Measurements from ENCODE around the gene AFTPH.

The AFTPH gene

DNA sequence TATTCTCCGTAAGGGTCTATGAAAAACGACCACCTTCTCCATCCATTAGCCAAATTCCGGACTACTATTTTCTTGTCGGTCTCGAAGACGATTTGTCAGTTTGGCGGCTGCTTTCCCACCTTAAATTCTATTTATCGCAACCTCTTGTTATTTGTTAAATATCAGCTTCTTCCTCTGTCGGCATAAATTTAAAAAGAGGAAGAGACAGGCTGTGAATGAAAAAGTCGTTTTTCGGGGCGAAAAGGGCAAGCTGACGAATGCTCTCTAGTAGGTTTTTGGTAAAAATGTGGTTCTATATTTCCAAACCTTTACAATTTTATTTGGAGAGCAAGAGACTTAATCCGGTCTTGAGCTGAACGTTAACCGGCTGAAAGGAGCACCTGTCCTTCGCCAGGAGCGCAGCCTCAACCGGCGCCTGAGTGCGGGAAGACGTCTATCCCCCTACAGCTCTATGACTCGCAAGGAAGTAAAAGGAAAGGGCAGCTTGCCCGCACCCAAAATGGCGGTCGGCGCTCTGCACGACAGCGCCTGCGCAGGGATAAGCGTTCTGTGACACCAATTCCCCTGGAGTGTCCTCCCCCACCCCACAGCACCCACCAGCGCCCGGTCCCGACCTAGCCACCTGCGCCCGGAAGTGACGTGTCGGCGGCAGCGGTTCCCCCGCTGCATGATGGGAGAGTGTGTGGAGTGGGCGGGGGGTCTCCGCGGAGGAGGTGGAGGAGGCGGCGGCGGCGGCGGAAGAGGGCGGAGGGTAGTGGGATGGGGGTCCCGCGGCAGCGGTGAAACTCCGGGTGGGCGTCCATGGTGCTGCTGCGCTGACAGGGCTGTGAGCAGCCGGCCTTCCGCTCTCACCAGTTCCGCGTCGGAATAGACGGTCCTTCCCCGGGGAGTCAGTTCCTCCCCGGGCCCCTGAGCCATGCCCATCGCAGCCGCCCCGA is at the start of gene AFTPH:
AFTPH (plus strand) TSS at position 663 of the 938 bp plus-strand sequence. CDS start 27,147 bp downstream, outside the sequence.
- DNase-seq = peak; percentile 87 to 100 (median 98)

DNA sequence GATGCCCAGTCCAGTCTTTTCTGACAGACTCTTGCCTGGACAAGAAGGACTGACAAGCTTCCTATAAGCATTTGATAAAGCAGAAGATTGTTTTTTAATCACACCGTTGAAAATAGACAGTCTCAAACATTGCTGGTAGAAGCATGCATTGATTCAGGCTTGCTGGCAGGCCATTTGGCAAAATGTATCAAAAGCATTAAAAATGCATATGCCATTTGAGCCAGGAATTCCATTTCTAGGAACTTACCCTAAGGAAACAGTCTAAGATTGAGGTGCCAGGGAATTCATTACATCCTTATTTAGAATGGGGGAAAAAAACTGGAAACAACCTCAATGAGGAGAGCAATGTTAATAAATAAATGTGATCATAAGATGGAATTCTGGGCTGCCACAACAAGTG is 49.5 kb upstream of the AFTPH start:
- DNase-seq = no peak

GRCh38 chr2:64477037-64477436 is 47.1 kb upstream of the AFTPH start:
- no peak for DNase-seq

GRCh38 chr2:64477979-64478378 is 46.1 kb upstream of the AFTPH start:
- no peak for DNase-seq

DNA sequence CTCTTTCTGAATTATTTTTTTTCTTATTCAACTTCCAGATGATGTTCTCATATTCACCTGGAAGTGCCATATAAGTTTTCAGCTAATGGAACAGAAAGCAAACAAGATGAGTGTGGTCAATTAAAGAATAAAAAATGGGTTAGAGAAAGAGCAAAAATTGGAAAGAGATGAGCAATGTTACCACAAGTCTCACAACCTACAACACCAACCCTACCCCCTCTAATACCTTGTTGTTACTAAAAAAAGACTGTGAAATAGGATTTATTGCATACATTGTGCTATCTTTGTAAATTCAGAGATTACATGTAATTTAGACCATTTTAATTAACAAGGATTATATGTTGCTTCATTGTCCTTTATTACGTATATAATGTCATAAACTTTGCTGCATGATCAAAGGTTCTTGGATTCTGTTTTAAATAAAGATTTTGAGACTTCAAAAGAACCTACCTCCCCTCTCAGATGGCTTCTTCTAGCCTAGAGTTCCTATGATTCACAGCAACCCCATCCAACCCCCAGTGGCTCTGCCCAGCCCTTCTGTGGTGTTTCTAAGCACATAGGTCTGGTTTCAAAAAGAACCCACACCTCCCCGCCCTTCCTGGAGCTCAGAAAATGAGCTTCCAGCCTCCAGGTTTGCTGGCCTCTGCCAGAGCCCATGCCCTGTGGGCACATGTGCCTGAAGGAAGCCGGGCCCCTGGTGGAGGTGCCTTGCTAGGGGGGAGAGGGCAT is 45.5 kb upstream of the AFTPH start:
- DNase-seq = no peak

- no peak for DNase-seq
Measured at GRCh38 chr2:64479259-64480117, 44.6 kb upstream of the AFTPH start.

DNA sequence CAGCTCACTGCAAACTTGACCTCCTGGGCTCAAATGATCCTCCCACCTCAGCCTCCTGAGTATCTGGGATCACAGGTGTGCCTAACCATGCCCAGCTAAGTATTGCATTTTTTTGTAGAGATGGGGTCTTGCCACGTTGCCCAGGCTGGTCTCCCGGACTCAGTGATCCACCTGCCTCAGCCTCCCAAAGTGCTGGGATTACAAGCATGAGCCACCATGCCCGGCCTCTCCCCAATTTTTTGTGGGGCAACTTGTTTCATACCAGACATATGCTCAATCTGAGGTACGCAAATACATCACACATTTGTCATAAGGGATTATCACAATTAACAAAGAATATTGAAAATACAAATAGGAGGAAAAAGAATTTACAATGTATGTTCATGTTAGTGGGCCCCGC is 42.5 kb upstream of the AFTPH start:
- DNase-seq = no peak

DNA sequence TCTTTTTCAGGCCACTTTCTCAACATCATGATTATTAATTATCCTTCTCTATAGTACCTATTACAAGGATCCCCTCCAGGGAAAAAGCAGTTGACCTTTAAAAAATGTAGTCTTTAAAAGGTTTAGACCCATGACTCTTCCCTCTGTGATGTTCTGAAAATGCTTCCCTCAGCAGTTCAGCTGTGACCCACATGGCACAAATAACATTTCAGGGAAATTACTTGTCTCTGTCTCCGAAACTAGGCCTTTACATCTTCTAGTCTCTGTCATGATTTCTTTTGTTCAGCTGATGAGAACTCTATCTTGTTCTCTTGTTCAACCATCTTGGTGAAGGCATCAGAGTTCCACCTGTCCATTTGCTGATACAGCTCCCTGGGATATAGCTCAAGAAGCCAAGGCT is 41.9 kb upstream of the AFTPH start:
- DNase-seq = no peak

DNA sequence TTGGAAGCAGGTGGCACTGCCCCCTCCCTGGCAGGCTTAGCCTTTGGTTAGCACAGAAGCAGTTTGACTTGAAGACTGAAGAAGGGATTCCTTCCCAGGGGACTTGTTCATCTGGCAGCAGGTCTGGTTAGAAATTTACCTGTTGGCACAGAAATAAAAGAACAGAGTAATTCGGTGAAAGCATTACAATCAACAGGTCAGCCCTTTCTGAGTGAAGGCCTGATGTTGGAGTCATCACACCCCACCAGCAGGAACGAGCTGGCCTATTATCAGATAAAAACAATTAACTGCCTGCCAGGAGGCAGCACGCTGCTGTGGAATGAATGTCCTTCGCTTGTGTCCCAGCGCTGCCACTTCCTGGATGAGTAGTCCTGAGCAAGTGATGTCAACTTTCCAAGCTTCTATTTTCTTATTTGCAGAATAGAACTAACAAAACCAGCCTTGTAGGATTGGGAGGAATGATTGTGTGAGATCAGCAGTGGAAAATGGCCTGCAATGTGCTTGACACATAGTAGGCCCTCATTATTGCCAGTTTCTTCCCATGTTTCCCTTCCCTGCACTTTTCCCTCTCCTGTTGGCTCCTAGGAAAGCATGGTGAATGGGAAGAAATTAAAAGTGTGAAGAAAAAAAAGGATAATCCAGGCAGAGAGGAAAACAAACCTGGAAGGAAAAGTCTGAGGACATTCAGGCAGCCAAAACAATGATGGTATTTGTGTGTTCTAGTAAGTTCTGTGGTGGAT is 41.2 kb upstream of the AFTPH start:
- no peak for DNase-seq

DNA sequence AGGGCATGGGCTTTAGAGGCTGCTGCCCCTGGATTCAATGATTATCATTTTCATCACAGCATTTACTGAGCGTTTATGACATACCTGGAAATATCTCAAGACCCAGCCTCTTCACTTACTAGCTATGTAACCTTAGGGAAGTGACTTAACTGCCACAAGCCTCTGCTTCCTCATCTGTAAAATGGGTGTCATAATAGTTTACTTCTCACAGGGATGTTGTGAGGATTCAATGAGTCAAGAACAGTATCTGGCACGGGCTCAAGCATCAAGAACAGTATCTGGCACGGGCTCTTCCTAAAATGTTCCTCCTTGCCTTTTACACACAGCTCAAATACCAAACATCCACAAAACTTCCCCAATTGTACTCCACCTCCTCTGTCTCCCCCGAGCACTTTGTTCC is 38.8 kb upstream of the AFTPH start:
- no peak for DNase-seq

GRCh38 chr2:64485961-64486360 is 38.2 kb upstream of the AFTPH start:
- no peak for DNase-seq

GRCh38 chr2:64487256-64488049 is 36.7 kb upstream of the AFTPH start:
- DNase-seq = no peak

DNA sequence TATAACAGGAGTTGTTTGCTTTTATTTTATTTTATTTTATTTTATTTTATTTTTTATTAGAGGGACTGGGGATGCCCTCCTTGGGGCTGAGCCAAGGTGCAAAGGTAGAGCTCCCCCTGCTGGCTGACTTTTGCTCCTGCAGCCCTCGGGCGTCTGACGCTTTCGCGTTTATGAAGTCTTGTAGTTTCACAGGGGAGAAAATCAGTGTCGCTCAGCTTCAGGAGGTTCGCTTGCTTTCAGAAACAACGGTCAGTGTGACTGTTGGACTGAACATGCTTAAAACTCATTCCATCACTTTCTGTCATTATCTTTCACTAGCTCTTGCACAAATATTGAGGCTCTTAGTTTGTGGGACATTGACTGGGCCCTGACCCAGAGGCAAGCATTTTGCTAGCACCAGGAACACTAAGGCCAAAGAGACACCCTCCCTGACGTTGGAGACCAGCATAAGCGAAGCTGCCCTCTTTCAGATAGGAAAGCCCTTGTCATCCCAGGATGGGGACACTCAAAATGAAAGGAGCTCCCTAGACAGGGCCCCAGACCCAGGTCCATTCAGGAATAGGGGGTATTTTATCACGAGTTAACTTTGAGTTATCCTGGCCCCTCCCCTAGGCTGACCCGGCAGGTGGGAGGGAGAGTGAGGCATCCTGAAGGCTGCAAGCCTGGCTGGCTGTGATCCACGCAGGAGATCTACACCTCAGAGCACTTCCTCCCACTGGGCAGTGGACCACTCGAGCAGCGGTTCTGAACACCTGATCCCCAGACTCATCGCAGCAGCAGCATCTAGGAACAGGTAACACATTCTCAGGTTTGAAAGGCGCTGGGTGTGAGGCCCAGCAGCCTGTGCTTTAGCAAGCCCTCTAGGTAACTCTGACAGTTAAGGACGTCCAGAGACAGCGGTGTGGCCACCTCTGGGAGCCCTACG is 35.8 kb upstream of the AFTPH start:
- DNase-seq = peak in 46 of 51 donors; percentile 1 to 69 (median 25)

DNA sequence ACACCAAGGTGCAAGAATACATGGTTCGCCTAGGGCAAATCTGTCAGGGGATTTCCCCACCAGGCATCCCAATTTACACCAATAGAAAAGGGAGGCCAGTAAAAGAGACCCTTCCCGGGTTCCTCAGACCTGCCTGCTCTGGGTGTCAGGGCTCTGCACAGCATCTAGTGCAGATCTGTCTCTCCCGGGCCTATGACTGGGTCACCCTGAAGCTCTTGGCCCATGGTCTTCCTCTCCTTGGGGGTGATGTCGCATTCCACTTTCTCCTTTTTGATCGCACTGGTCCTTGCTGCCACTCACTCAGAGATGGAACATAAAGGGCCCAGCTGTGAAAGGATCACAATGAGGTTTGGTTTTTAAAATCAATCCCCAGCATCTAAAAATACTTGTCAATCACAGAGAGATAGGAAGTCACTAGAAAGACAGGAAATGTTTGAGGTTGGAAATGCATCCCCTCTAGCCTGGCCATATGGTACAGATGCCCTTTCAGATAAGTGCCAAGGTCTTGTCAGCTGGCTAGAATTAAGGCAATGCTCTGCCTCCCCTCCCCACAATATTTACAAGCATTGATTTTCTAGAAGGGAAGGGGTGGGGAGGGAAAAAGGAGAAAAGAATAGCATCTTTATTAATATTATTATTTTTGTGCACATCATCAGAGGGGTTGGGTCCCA is 34.9 kb upstream of the AFTPH start:
- DNase-seq = no peak

- no peak for DNase-seq
Measured at GRCh38 chr2:64491426-64491825, 32.7 kb upstream of the AFTPH start.

GRCh38 chr2:64492272-64492671 is 31.9 kb upstream of the AFTPH start:
- no peak for DNase-seq

DNA sequence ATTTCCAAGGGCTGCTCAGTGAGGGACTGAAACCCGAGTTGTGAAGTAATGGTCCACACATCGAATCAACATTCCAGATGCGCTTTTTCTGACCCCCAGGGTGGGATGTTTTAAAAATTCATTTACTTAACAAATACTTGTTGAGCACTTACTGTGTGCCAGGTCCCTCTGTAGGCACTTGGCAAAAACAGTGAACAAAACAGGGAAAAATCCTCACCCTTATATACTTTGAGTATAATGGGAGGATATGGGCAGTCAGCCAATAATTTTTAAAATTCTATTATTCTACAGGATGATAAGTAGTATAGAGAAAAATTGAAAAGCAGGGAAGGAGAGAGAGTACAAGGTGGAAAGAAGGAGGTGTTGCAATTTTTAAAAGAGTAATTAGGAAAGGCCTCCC is 31.3 kb upstream of the AFTPH start:
- DNase-seq = no peak

GRCh38 chr2:64493788-64494187 is 30.3 kb upstream of the AFTPH start:
- no peak for DNase-seq

Measured in hypothalamus (tissue), 51 donors.